Osteocyte (in vitro differentiated cells): ENCODE data around the gene NAPB. TPM values are rescaled to one million over a fixed set of nuclear protein-coding genes. Genes with fewer than 3 reads are reported as not detected.

Experiments
- DNase-seq: peaks from one replicate; pipeline ENCODE4 v3.0.0; 2021; ENCODE audit warnings: mixed read lengths; ENCODE audit not compliant: unreplicated experiment; ENCODE audit errors: extremely low spot score
- H3K27ac Mint-ChIP-seq: one replicate; pipeline ENCODE4 v1.8.0; 2021; ENCODE audit warnings: mild to moderate bottlenecking, mixed read lengths; ENCODE audit not compliant: unreplicated experiment
- H3K27me3 Mint-ChIP-seq: one replicate; pipeline ENCODE4 v1.8.0; 2021; ENCODE audit warnings: mixed read lengths; ENCODE audit not compliant: unreplicated experiment
- H3K36me3 Mint-ChIP-seq: one replicate; pipeline ENCODE4 v1.8.0; 2021; ENCODE audit warnings: mixed read lengths; ENCODE audit not compliant: unreplicated experiment
- H3K4me1 Mint-ChIP-seq: one replicate; pipeline ENCODE4 v1.8.0; 2021; ENCODE audit warnings: mixed read lengths; ENCODE audit not compliant: unreplicated experiment
- H3K4me3 Mint-ChIP-seq: one replicate; pipeline ENCODE4 v1.8.0; 2021; ENCODE audit warnings: mild to moderate bottlenecking, moderate library complexity, mixed read lengths; ENCODE audit not compliant: unreplicated experiment
- H3K9me3 Mint-ChIP-seq: one replicate; pipeline ENCODE4 v1.8.0; 2021; ENCODE audit warnings: mixed read lengths; ENCODE audit not compliant: unreplicated experiment
- CTCF ChIP-seq: fragments of 200-600 bp; sonication (generic); IDR thresholded peaks from 2 replicates; pipeline ENCODE4 v1.5.0; 2021; ENCODE audit warnings: antibody characterized with exemption, mild to moderate bottlenecking, moderate library complexity
- total RNA-seq: library from RNA; stranded (reverse); gene quantifications from 2 replicates; pipeline ENCODE4 v1.2.1, GENCODE V29; 2021

Gene NAPB
- total RNA-seq, 1 donor from 2014 or later: 10.5 TPM

GRCh38 chr20:23361119-23361475 is 60.2 kb downstream of the NAPB start:
- DNase-seq: no peak
- H3K4me3 Mint-ChIP-seq: peak overlapping the region; percentile 75
- H3K27me3 Mint-ChIP-seq: no peaks in the 10 kb centered on the region
- peaks cover 52% of the 10 kb centered on the region for H3K4me1 Mint-ChIP-seq
- TF ChIP-seq CTCF: no peak
- no peaks in the 10 kb centered on the region for H3K9me3 Mint-ChIP-seq
- peaks cover 13% of the 10 kb centered on the region for H3K36me3 Mint-ChIP-seq
- H3K27ac Mint-ChIP-seq: peak overlapping the region; percentile 93

GRCh38 chr20:23360531-23360930 is 60.8 kb downstream of the NAPB start:
- Mint-ChIP-seq H3K27me3 (no peaks in the 10 kb centered on the region), H3K4me3 (peak overlapping the region; percentile 75), H3K36me3 (peaks cover 11% of the 10 kb centered on the region), H3K9me3 (no peaks in the 10 kb centered on the region), H3K4me1 (peaks cover 50% of the 10 kb centered on the region), H3K27ac (peak overlapping the region; percentile 93)
- no peak for TF ChIP-seq CTCF
- DNase-seq: no peak

- Mint-ChIP-seq H3K36me3 (no peaks in the 10 kb centered on the region), H3K27me3 (no peaks in the 10 kb centered on the region), H3K27ac (peak overlapping the region; percentile 65), H3K9me3 (no peaks in the 10 kb centered on the region), H3K4me3 (peak overlapping the region; percentile 45), H3K4me1 (peaks cover 40% of the 10 kb centered on the region)
- TF ChIP-seq CTCF: no peak
- no peak for DNase-seq
Observed at GRCh38 chr20:23358923-23359593, 62.2 kb downstream of the NAPB start.

- no peaks in the 10 kb centered on the region for H3K27me3 Mint-ChIP-seq
- H3K4me1 Mint-ChIP-seq: peaks cover 34% of the 10 kb centered on the region
- no peak for TF ChIP-seq CTCF
- DNase-seq: no peak
- no peaks in the 10 kb centered on the region for H3K36me3 Mint-ChIP-seq
- peak overlapping the region; percentile 89 for H3K4me3 Mint-ChIP-seq
- no peaks in the 10 kb centered on the region for H3K9me3 Mint-ChIP-seq
- peak overlapping the region; percentile 65 for H3K27ac Mint-ChIP-seq
Observed at GRCh38 chr20:23358563-23358906, 62.8 kb downstream of the NAPB start.

- no peaks in the 10 kb centered on the region for H3K9me3 Mint-ChIP-seq
- H3K4me1 Mint-ChIP-seq: peaks cover 29% of the 10 kb centered on the region
- no peaks in the 10 kb centered on the region for H3K27me3 Mint-ChIP-seq
- H3K36me3 Mint-ChIP-seq: no peaks in the 10 kb centered on the region
- DNase-seq: peak; percentile 100
- peak overlapping the region; percentile 89 for H3K4me3 Mint-ChIP-seq
- peak overlapping the region; percentile 97 for H3K27ac Mint-ChIP-seq
- no peak for TF ChIP-seq CTCF
Observed at GRCh38 chr20:23357767-23358562, 63.3 kb downstream of the NAPB start.
